BE2C (cell line): Measurements from ENCODE around the gene ZNF358.

Experiments
- DNase-seq: peaks from one replicate; pipeline ENCODE4 v3.0.0-alpha.2; 2020
- H3K27me3 ChIP-seq: fragments of 250-450 bp; sonication (Bioruptor Pico); 2 replicates; pipeline ENCODE4 v1.5.1; 2020; ENCODE audit warnings: mild to moderate bottlenecking
- H3K36me3 ChIP-seq: fragments of 250-450 bp; sonication (Bioruptor Pico); 2 replicates; pipeline ENCODE4 v1.5.1; 2020; ENCODE audit warnings: mild to moderate bottlenecking
- H3K4me1 ChIP-seq: fragments of 250-450 bp; sonication (Bioruptor Pico); 2 replicates; pipeline ENCODE4 v1.5.1; 2020
- H3K4me3 ChIP-seq: 2 replicates; pipeline ENCODE4 v1.5.1; 2011; ENCODE audit warnings: low read depth, low read length
- H3K9me3 ChIP-seq: fragments of 250-450 bp; sonication (Bioruptor Pico); 2 replicates; pipeline ENCODE4 v1.5.1; 2020
- CTCF ChIP-seq: IDR thresholded peaks from 2 replicates; pipeline ENCODE4 v1.5.1; 2012; ENCODE audit warnings: mild to moderate bottlenecking, low read depth, low read length

Gene ZNF358

GRCh38 chr19:7529246-7529600, 13.3 kb downstream of the ZNF358 start:
- DNase-seq: no peak
- Histone ChIP-seq H3K4me1 (no peaks in the 10 kb centered on the region), H3K9me3 (no peaks in the 10 kb centered on the region), H3K4me3 (no peak overlapping the region), H3K36me3 (no peaks in the 10 kb centered on the region; the same call in 1 of the 2 replicates), H3K27me3 (no peaks in the 10 kb centered on the region)
- TF ChIP-seq CTCF: no peak

GRCh38 chr19:7529610-7530490, 13.9 kb downstream of the ZNF358 start:
- no peaks in the 10 kb centered on the region for H3K4me1 ChIP-seq
- no peak for TF ChIP-seq CTCF
- DNase-seq: no peak
- H3K4me3 ChIP-seq: no peak overlapping the region
- no peaks in the 10 kb centered on the region; the same call in 1 of the 2 replicates for H3K36me3 ChIP-seq
- no peaks in the 10 kb centered on the region for H3K27me3 ChIP-seq
- no peaks in the 10 kb centered on the region for H3K9me3 ChIP-seq

- Histone ChIP-seq H3K27me3 (no peaks in the 10 kb centered on the region), H3K9me3 (no peaks in the 10 kb centered on the region), H3K36me3 (no peaks in the 10 kb centered on the region; the same call in 1 of the 2 replicates), H3K4me1 (no peaks in the 10 kb centered on the region), H3K4me3 (peak overlapping the region; percentile 88)
- peak; percentile 18 for DNase-seq
- TF ChIP-seq CTCF: no peak
Measured at GRCh38 chr19:7533281-7533885, 17.5 kb downstream of the ZNF358 start.

GRCh38 chr19:7533925-7534480, 18.1 kb downstream of the ZNF358 start:
- TF ChIP-seq CTCF: no peak
- no peaks in the 10 kb centered on the region for H3K27me3 ChIP-seq
- no peaks in the 10 kb centered on the region for H3K4me1 ChIP-seq
- H3K36me3 ChIP-seq: no peaks in the 10 kb centered on the region; the same call in 1 of the 2 replicates
- no peaks in the 10 kb centered on the region for H3K9me3 ChIP-seq
- peak overlapping the region; percentile 88 for H3K4me3 ChIP-seq
- DNase-seq: peak; percentile 85

GRCh38 chr19:7534531-7535046, 18.7 kb downstream of the ZNF358 start:
- H3K4me1 ChIP-seq: no peaks in the 10 kb centered on the region
- DNase-seq: peak; percentile 71
- H3K36me3 ChIP-seq: no peaks in the 10 kb centered on the region; the same call in 1 of the 2 replicates
- no peaks in the 10 kb centered on the region for H3K9me3 ChIP-seq
- TF ChIP-seq CTCF: peak; percentile 18; the same call in 1 of the 2 replicates
- no peaks in the 10 kb centered on the region for H3K27me3 ChIP-seq
- peak overlapping the region; percentile 88 for H3K4me3 ChIP-seq
